SU-DHL-6 (cell line): Measurements from ENCODE around the gene TXNRD2.
"Not testable (repeated sequence)": the region's sequence is repeated elsewhere in the genome, so short reads cannot be mapped to it uniquely, and the experiment has no call there.

Source experiments
- CTCF ChIP-seq: fragments of 200-600 bp; sonication (generic); IDR thresholded peaks from one replicate; pipeline ENCODE4 v1.5.1; 2017; ENCODE audit warnings: antibody characterized with exemption, mild to moderate bottlenecking, low read length, moderate library complexity; ENCODE audit not compliant: insufficient read depth, poor library complexity, severe bottlenecking
- EZH2phosphoT487 ChIP-seq: fragments of 200-600 bp; sonication (generic), shearing (Covaris generic); conservative IDR thresholded peaks from 2 replicates; pipeline ENCODE4 v1.6.1; 2018; ENCODE audit warnings: mild to moderate bottlenecking, antibody characterized with exemption, low read length, moderate library complexity, mixed read lengths

- not testable (repeated sequence) for TF ChIP-seq CTCF, EZH2phosphoT487
Measured at GRCh38 chr22:19831979-19832378, 109.6 kb downstream of the TXNRD2 start.
